Keratinocyte (primary cell): ENCODE results near the gene PTPRF.

Experiments used
- EZH2 ChIP-seq: IDR thresholded peaks from one replicate; pipeline ENCODE4 v1.6.1; 2012; ENCODE audit warnings: inconsistent platforms, mild to moderate bottlenecking, low read length, moderate library complexity
- TF ChIP-seq, protein P1 (sequence below), 3 experiments: IDR thresholded peaks in 1 of 3; conservative IDR thresholded peaks in 1 of 3; optimal IDR thresholded peaks in 1 of 3; 2 replicates in 2 of 3; 3 replicates in 1 of 3; pipeline versions ENCODE3 to v1.5.1; 2011; ENCODE audit warnings: low read length in 3 of 3, mild to moderate bottlenecking in 3 of 3, moderate library complexity in 2 of 3, control low read depth in 1 of 3, inconsistent platforms in 1 of 3; ENCODE audit not compliant: insufficient read depth in 2 of 3; ENCODE audit errors: extremely low read depth in 1 of 3

DNA sequence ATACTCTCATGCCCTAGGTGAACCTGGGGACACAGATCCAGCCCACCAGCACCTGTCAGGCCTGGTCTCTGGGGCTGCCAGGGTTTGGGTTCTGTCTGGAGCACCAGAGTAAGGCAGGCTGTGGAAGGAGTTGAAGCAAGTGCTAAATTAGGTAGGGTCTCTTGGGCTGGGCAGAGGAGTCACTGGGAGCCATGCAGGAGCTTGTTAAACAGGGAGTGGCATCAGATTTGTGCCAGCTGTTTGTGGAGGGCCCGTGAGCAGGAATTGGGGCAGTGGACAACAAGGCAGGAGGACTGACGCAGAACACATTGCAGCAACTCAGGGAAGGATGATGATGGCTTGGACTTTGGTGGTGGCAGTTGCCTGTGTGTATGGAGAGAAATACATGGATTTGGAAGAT is 56.3 kb downstream of the PTPRF start:
- TF ChIP-seq, protein P1, sequence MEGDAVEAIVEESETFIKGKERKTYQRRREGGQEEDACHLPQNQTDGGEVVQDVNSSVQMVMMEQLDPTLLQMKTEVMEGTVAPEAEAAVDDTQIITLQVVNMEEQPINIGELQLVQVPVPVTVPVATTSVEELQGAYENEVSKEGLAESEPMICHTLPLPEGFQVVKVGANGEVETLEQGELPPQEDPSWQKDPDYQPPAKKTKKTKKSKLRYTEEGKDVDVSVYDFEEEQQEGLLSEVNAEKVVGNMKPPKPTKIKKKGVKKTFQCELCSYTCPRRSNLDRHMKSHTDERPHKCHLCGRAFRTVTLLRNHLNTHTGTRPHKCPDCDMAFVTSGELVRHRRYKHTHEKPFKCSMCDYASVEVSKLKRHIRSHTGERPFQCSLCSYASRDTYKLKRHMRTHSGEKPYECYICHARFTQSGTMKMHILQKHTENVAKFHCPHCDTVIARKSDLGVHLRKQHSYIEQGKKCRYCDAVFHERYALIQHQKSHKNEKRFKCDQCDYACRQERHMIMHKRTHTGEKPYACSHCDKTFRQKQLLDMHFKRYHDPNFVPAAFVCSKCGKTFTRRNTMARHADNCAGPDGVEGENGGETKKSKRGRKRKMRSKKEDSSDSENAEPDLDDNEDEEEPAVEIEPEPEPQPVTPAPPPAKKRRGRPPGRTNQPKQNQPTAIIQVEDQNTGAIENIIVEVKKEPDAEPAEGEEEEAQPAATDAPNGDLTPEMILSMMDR (optimal IDR thresholded peaks at IDR 0.05 in 1 of 3, IDR thresholded peaks at IDR 0.05 in 1 of 3, conservative IDR thresholded peaks at IDR 0.05 in 1 of 3; ENCODE audit: extremely low read depth in 1 of 3, insufficient read depth in 2 of 3, low read length in 3 of 3), result no peak
- TF ChIP-seq EZH2, result no peak
